WI38 (cell line): ENCODE data around the gene ZC3H6.
A peak's percentile ranks its signal among the peaks of the same experiment; 100 is the strongest.

ENCODE experiments used
- H3K4me3 ChIP-seq: 2 replicates; pipeline ENCODE4 v1.5.1; 2011; ENCODE audit warnings: low read depth, mild to moderate bottlenecking, control low read depth, low read length
- CTCF ChIP-seq: IDR thresholded peaks from 2 replicates; pipeline ENCODE4 v1.5.1; 2012; ENCODE audit warnings: low read depth, mild to moderate bottlenecking, control low read depth, low read length

The ZC3H6 gene, protein sequence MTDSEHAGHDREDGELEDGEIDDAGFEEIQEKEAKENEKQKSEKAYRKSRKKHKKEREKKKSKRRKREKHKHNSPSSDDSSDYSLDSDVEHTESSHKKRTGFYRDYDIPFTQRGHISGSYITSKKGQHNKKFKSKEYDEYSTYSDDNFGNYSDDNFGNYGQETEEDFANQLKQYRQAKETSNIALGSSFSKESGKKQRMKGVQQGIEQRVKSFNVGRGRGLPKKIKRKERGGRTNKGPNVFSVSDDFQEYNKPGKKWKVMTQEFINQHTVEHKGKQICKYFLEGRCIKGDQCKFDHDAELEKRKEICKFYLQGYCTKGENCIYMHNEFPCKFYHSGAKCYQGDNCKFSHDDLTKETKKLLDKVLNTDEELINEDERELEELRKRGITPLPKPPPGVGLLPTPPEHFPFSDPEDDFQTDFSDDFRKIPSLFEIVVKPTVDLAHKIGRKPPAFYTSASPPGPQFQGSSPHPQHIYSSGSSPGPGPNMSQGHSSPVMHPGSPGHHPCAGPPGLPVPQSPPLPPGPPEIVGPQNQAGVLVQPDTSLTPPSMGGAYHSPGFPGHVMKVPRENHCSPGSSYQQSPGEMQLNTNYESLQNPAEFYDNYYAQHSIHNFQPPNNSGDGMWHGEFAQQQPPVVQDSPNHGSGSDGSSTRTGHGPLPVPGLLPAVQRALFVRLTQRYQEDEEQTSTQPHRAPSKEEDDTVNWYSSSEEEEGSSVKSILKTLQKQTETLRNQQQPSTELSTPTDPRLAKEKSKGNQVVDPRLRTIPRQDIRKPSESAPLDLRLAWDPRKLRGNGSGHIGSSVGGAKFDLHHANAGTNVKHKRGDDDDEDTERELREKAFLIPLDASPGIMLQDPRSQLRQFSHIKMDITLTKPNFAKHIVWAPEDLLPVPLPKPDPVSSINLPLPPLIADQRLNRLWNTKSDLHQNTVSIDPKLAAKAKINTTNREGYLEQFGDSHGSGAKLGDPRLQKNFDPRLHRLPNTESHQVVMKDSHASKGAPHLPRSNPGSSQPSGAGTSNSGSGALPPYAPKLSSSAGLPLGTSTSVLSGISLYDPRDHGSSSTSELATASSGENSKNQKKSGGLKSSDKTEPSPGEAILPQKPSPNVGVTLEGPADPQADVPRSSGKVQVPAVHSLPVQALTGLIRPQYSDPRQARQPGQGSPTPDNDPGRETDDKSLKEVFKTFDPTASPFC

GRCh38 chr2:112275311-112275886 is at the start of gene ZC3H6:
ZC3H6 (plus strand) TSS chr2:112275597; CDS start chr2:112275995, 398 bp downstream.
- peak within 1 kb of the TSS; percentile 93 for H3K4me3 ChIP-seq
- TF ChIP-seq CTCF, result no peak

- no peak overlapping the region for H3K4me3 ChIP-seq
- TF ChIP-seq CTCF, result no peak
Measured at GRCh38 chr2:112229348-112229747, 46.0 kb upstream of the ZC3H6 start.

- no peak for TF ChIP-seq CTCF
Measured at GRCh38 chr2:112230371-112230770, 45.0 kb upstream of the ZC3H6 start.

DNA sequence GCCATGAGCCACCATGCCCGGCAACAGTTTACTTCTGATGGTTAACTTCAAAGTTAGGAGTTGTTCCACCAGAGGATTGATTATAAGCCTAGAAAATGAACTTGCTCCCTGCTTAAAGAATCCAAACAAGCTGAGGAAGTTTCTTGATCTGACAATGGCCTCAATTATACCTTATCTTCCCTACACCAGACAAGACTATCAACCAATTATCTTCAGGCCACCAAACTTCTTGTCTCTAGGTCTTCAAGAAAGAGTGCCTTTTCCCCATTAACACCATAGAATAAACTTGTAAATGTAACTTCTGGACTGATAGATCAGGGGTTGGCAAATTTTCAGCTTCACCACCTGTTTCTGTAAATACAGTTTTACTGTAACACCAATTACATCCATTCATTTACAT is 35.5 kb upstream of the ZC3H6 start:
- no peak overlapping the region for H3K4me3 ChIP-seq
- no peak for TF ChIP-seq CTCF

More at GRCh38 chr2:112230371-112230770, 45.0 kb upstream of the ZC3H6 start:
- no peak overlapping the region for H3K4me3 ChIP-seq

- no peak overlapping the region for H3K4me3 ChIP-seq
- no peak for TF ChIP-seq CTCF
Measured at GRCh38 chr2:112242384-112242783, 33.0 kb upstream of the ZC3H6 start.

DNA sequence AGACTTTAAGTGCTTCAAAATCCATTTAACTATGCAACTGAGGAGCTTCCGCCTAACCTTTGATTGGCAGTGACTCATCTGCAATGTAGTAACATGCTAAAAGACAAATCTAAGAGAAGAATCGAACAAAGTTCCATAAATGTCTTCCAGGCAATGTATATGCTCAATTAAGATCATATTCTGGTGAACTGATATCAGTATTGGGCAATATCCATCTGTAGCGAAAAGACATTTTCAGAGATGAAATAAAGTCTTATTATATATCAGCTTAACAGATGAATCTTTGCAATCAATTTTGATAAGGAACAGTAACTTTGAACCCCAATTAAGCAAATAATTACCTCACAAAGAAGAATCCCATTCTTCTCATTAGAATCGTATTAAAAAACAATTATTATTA is 32.2 kb upstream of the ZC3H6 start:
- TF ChIP-seq CTCF, result no peak
- H3K4me3 ChIP-seq, result no peak overlapping the region
